ENCODE data around the gene H1-8. TPM values are rescaled to one million over a fixed set of nuclear protein-coding genes. Genes with fewer than 3 reads are reported as not detected.

Gene H1-8
- total RNA-seq, 1 experiment from 2014 or later: not detected

GRCh38 chr3:129582799-129583198, 39.8 kb downstream of the H1-8 start:
- DNase-seq (ENCODE audit: low spot score): no peak
- in situ Hi-C loops (cut with HindIII; ENCODE audit: low sequenced_read_pairs): no loop called here

- no peak for DNase-seq (ENCODE audit: low spot score)
- in situ Hi-C loops (cut with HindIII; ENCODE audit: low sequenced_read_pairs): no loop called here
These were observed 40.3 kb downstream of the H1-8 start for GRCh38 chr3:129583289-129583688.

GRCh38 chr3:129584631-129585030, 41.7 kb downstream of the H1-8 start:
- in situ Hi-C loops (cut with HindIII; ENCODE audit: low sequenced_read_pairs): no loop called here
- no peak for DNase-seq (ENCODE audit: low spot score)

- in situ Hi-C loops (cut with HindIII; ENCODE audit: low sequenced_read_pairs): no loop called here
- DNase-seq (ENCODE audit: low spot score): no peak
These were observed 43.1 kb downstream of the H1-8 start for GRCh38 chr3:129585949-129586657.

- in situ Hi-C loops (cut with HindIII; ENCODE audit: low sequenced_read_pairs): no loop called here
- no peak for DNase-seq (ENCODE audit: low spot score)
These were observed 43.9 kb downstream of the H1-8 start for GRCh38 chr3:129586746-129587430.

GRCh38 chr3:129587566-129588210, 44.7 kb downstream of the H1-8 start:
- DNase-seq (ENCODE audit: low spot score): no peak
- in situ Hi-C loops (cut with HindIII; ENCODE audit: low sequenced_read_pairs): no loop called here

GRCh38 chr3:129590215-129590614, 47.2 kb downstream of the H1-8 start:
- in situ Hi-C loops (cut with HindIII; ENCODE audit: low sequenced_read_pairs): no loop called here
- DNase-seq (ENCODE audit: low spot score): no peak

GRCh38 chr3:129591932-129592331, 49.0 kb downstream of the H1-8 start:
- DNase-seq (ENCODE audit: low spot score): no peak
- in situ Hi-C loops (cut with HindIII; ENCODE audit: low sequenced_read_pairs): no loop called here

GRCh38 chr3:129592381-129593131, 49.6 kb downstream of the H1-8 start:
- no peak for DNase-seq (ENCODE audit: low spot score)
- in situ Hi-C loops (cut with HindIII; ENCODE audit: low sequenced_read_pairs): no loop called here

GRCh38 chr3:129593230-129593594, 50.2 kb downstream of the H1-8 start:
- DNase-seq (ENCODE audit: low spot score): no peak
- in situ Hi-C loops (cut with HindIII; ENCODE audit: low sequenced_read_pairs): no loop called here

- in situ Hi-C loops (cut with HindIII; ENCODE audit: low sequenced_read_pairs): no loop called here
- no peak for DNase-seq (ENCODE audit: low spot score)
These were observed 50.8 kb downstream of the H1-8 start for GRCh38 chr3:129593595-129594339.

GRCh38 chr3:129594409-129594808, 51.4 kb downstream of the H1-8 start:
- no peak for DNase-seq (ENCODE audit: low spot score)
- in situ Hi-C loops (cut with HindIII; ENCODE audit: low sequenced_read_pairs): no loop called here

GRCh38 chr3:129594907-129595390, 52.0 kb downstream of the H1-8 start:
- in situ Hi-C loops (cut with HindIII; ENCODE audit: low sequenced_read_pairs): no loop called here
- DNase-seq (ENCODE audit: low spot score): no peak

- no peak for DNase-seq (ENCODE audit: low spot score)
- in situ Hi-C loops (cut with HindIII; ENCODE audit: low sequenced_read_pairs): no loop called here
These were observed 52.7 kb downstream of the H1-8 start for GRCh38 chr3:129595544-129596193.

GRCh38 chr3:129596194-129597086, 53.5 kb downstream of the H1-8 start:
- peak; percentile 48 for DNase-seq (ENCODE audit: low spot score)

GRCh38 chr3:129597087-129597999, 54.4 kb downstream of the H1-8 start:
- no peak for DNase-seq (ENCODE audit: low spot score)

More at GRCh38 chr3:129596194-129597086, 53.5 kb downstream of the H1-8 start:
- in situ Hi-C loops (cut with HindIII; ENCODE audit: low sequenced_read_pairs): no loop called here

GRCh38 chr3:129598000-129598381, 55.0 kb downstream of the H1-8 start:
- in situ Hi-C loops (cut with HindIII; ENCODE audit: low sequenced_read_pairs): no loop called here
- DNase-seq (ENCODE audit: low spot score): no peak

More at GRCh38 chr3:129597087-129597999, 54.4 kb downstream of the H1-8 start:
- in situ Hi-C loops (cut with HindIII; ENCODE audit: low sequenced_read_pairs): no loop called here
